Measurements from ENCODE around the gene JAM3. TPM values are rescaled to one million over a fixed set of nuclear protein-coding genes. Genes with fewer than 3 reads are reported as not detected.

Gene JAM3
- total RNA-seq, 2 experiments from 2014 or later, result 8.0 to 9.6 TPM

- ATAC-seq, result no peak
- POLR2A ChIA-PET, result no interaction called here
Observed at GRCh38 chr11:134049303-134049702, 19.6 kb upstream of the JAM3 start.

GRCh38 chr11:134050541-134051383 is 18.1 kb upstream of the JAM3 start:
- POLR2A ChIA-PET, result no interaction called here
- no peaks in the 10 kb centered on the region for H3K36me3 Mint-ChIP-seq (ENCODE audit: low read depth)

More at GRCh38 chr11:134049303-134049702, 19.6 kb upstream of the JAM3 start:
- H3K27me3 Mint-ChIP-seq (ENCODE audit: low read depth), result no peaks in the 10 kb centered on the region
- DNase-seq, result peak; percentile 32
- H3K4me3 Mint-ChIP-seq, result no peak overlapping the region
- CTCF ChIA-PET, result interaction anchor here (0.8 to 1.5 kb wide), 3 partner anchors 21 to 86 kb away, joined by 3 to 9 read pairs (median 4); no protein-coding TSS in a partner anchor
- no peaks in the 10 kb centered on the region for H3K9me3 Mint-ChIP-seq (ENCODE audit: insufficient read depth)
- peaks cover 23% of the 10 kb centered on the region for H3K4me1 Mint-ChIP-seq (ENCODE audit: low read depth)
- H3K27ac Mint-ChIP-seq, result no peak overlapping the region
- H3K36me3 Mint-ChIP-seq (ENCODE audit: low read depth), result no peaks in the 10 kb centered on the region

GRCh38 chr11:134052395-134052987 is 16.4 kb upstream of the JAM3 start:
- Mint-ChIP-seq H3K27ac (peak overlapping the region; percentile 28), H3K36me3 (ENCODE audit: low read depth) (no peaks in the 10 kb centered on the region), H3K9me3 (ENCODE audit: insufficient read depth) (no peaks in the 10 kb centered on the region), H3K4me1 (ENCODE audit: low read depth) (peaks cover 25% of the 10 kb centered on the region), H3K4me3 (no peak overlapping the region), H3K27me3 (ENCODE audit: low read depth) (peaks cover 4% of the 10 kb centered on the region)
- ATAC-seq (no peak), DNase-seq (no peak)
- POLR2A ChIA-PET, result no interaction called here
- CTCF ChIA-PET, result interaction anchor here (2.7 to 4.2 kb wide), 4 partner anchors 10 to 46 kb away, joined by 41 to 62 read pairs (median 47); partner anchors contain the start of gene JAM3

More at GRCh38 chr11:134050541-134051383, 18.1 kb upstream of the JAM3 start:
- H3K27ac Mint-ChIP-seq, result no peak overlapping the region
- H3K27me3 Mint-ChIP-seq (ENCODE audit: low read depth), result no peaks in the 10 kb centered on the region
- no peak overlapping the region for H3K4me3 Mint-ChIP-seq
- peak; percentile 92 for ATAC-seq
- peaks cover 23% of the 10 kb centered on the region for H3K4me1 Mint-ChIP-seq (ENCODE audit: low read depth)
- CTCF ChIA-PET, result interaction anchor here (0.6 to 4.2 kb wide), 48 partner anchors 11 to 220 kb away, joined by 3 to 62 read pairs (median 4); partner anchors contain the start of gene JAM3
- H3K9me3 Mint-ChIP-seq (ENCODE audit: insufficient read depth), result no peaks in the 10 kb centered on the region
- peak; percentile 83 for DNase-seq

- H3K4me3 Mint-ChIP-seq, result no peak overlapping the region
- POLR2A ChIA-PET, result no interaction called here
Observed at GRCh38 chr11:134052988-134053945, 15.6 kb upstream of the JAM3 start.

GRCh38 chr11:134055029-134055428 is 13.8 kb upstream of the JAM3 start:
- DNase-seq (no peak), ATAC-seq (no peak)
- no peak overlapping the region for H3K4me3 Mint-ChIP-seq
- ChIA-PET CTCF (no interaction called here), POLR2A (no interaction called here)
- H3K36me3 Mint-ChIP-seq (ENCODE audit: low read depth), result peaks cover 4% of the 10 kb centered on the region
- no peak overlapping the region for H3K27ac Mint-ChIP-seq
- H3K9me3 Mint-ChIP-seq (ENCODE audit: insufficient read depth), result no peaks in the 10 kb centered on the region
- peaks cover 39% of the 10 kb centered on the region for H3K4me1 Mint-ChIP-seq (ENCODE audit: low read depth)
- peaks cover 16% of the 10 kb centered on the region for H3K27me3 Mint-ChIP-seq (ENCODE audit: low read depth)

More at GRCh38 chr11:134052988-134053945, 15.6 kb upstream of the JAM3 start:
- Mint-ChIP-seq H3K36me3 (ENCODE audit: low read depth) (peaks cover 4% of the 10 kb centered on the region), H3K27me3 (ENCODE audit: low read depth) (peaks cover 9% of the 10 kb centered on the region), H3K9me3 (ENCODE audit: insufficient read depth) (no peaks in the 10 kb centered on the region), H3K4me1 (ENCODE audit: low read depth) (peaks cover 33% of the 10 kb centered on the region), H3K27ac (peak overlapping the region; percentile 11)
- DNase-seq (no peak), ATAC-seq (no peak)
- CTCF ChIA-PET, result interaction anchor here (1.2 to 4.2 kb wide), 2 partner anchors 9 to 86 kb away, joined by 4 to 52 read pairs; no protein-coding TSS in a partner anchor

GRCh38 chr11:134060316-134060715 is 8.6 kb upstream of the JAM3 start:
- DNase-seq (no peak), ATAC-seq (no peak)
- POLR2A ChIA-PET, result no interaction called here
- CTCF ChIA-PET, result interaction anchor here (1.8 to 6.9 kb wide), 2 partner anchors 8 to 38 kb away, joined by 5 to 52 read pairs; no protein-coding TSS in a partner anchor
- Mint-ChIP-seq H3K27me3 (ENCODE audit: low read depth) (peaks cover 34% of the 10 kb centered on the region), H3K4me3 (no peak overlapping the region), H3K36me3 (ENCODE audit: low read depth) (peaks cover 4% of the 10 kb centered on the region), H3K27ac (no peak overlapping the region), H3K9me3 (ENCODE audit: insufficient read depth) (no peaks in the 10 kb centered on the region), H3K4me1 (ENCODE audit: low read depth) (peaks cover 37% of the 10 kb centered on the region)

- no peaks in the 10 kb centered on the region for H3K9me3 Mint-ChIP-seq (ENCODE audit: insufficient read depth)
- H3K27ac Mint-ChIP-seq, result no peak overlapping the region
- H3K4me1 Mint-ChIP-seq (ENCODE audit: low read depth), result peaks cover 30% of the 10 kb centered on the region
- peaks cover 4% of the 10 kb centered on the region for H3K36me3 Mint-ChIP-seq (ENCODE audit: low read depth)
- POLR2A ChIA-PET, result interaction anchor here (0.6 kb wide), 1 partner anchor 23 kb away, joined by 7 read pairs; no protein-coding TSS in a partner anchor
- H3K27me3 Mint-ChIP-seq (ENCODE audit: low read depth), result peaks cover 47% of the 10 kb centered on the region
- CTCF ChIA-PET, result interaction anchor here (1.0 to 6.9 kb wide), 7 partner anchors 9 to 136 kb away, joined by 3 to 52 read pairs (median 4); no protein-coding TSS in a partner anchor
- H3K4me3 Mint-ChIP-seq, result no peak overlapping the region
- DNase-seq (no peak), ATAC-seq (no peak)
Observed at GRCh38 chr11:134062265-134063123, 6.4 kb upstream of the JAM3 start.

GRCh38 chr11:134063124-134063495 is 5.8 kb upstream of the JAM3 start:
- Mint-ChIP-seq H3K27ac (no peak overlapping the region), H3K9me3 (ENCODE audit: insufficient read depth) (no peaks in the 10 kb centered on the region), H3K4me3 (no peak overlapping the region), H3K27me3 (ENCODE audit: low read depth) (peaks cover 45% of the 10 kb centered on the region), H3K4me1 (ENCODE audit: low read depth) (peaks cover 23% of the 10 kb centered on the region), H3K36me3 (ENCODE audit: low read depth) (peaks cover under 1% of the 10 kb centered on the region)
- no peak for DNase-seq
- CTCF ChIA-PET, result interaction anchor here (1.0 to 6.9 kb wide), 3 partner anchors 11 to 135 kb away, joined by 3 to 52 read pairs (median 4); no protein-coding TSS in a partner anchor
- ATAC-seq, result no peak
- POLR2A ChIA-PET, result interaction anchor here (0.6 kb wide), 1 partner anchor 23 kb away, joined by 7 read pairs; no protein-coding TSS in a partner anchor

- H3K36me3 Mint-ChIP-seq (ENCODE audit: low read depth), result no peaks in the 10 kb centered on the region
Observed at GRCh38 chr11:134063991-134064747, 4.7 kb upstream of the JAM3 start.

GRCh38 chr11:134065381-134065780 is 3.5 kb upstream of the JAM3 start:
- no peak overlapping the region for H3K27ac Mint-ChIP-seq
- peaks cover 49% of the 10 kb centered on the region for H3K27me3 Mint-ChIP-seq (ENCODE audit: low read depth)
- no peaks in the 10 kb centered on the region for H3K9me3 Mint-ChIP-seq (ENCODE audit: insufficient read depth)

More at GRCh38 chr11:134063991-134064747, 4.7 kb upstream of the JAM3 start:
- Mint-ChIP-seq H3K27me3 (ENCODE audit: low read depth) (peaks cover 49% of the 10 kb centered on the region), H3K4me1 (ENCODE audit: low read depth) (peaks cover 21% of the 10 kb centered on the region), H3K27ac (no peak overlapping the region), H3K9me3 (ENCODE audit: insufficient read depth) (no peaks in the 10 kb centered on the region), H3K4me3 (no peak overlapping the region)
- ChIA-PET CTCF (interaction anchor here (0.6 to 6.9 kb wide), 2 partner anchors 12 to 145 kb away, joined by 3 to 52 read pairs; no protein-coding TSS in a partner anchor), POLR2A (no interaction called here)
- ATAC-seq (no peak), DNase-seq (no peak)

More at GRCh38 chr11:134065381-134065780, 3.5 kb upstream of the JAM3 start:
- POLR2A ChIA-PET, result no interaction called here
- no peak for DNase-seq
- Mint-ChIP-seq H3K36me3 (ENCODE audit: low read depth) (no peaks in the 10 kb centered on the region), H3K4me3 (no peak overlapping the region), H3K4me1 (ENCODE audit: low read depth) (peaks cover 23% of the 10 kb centered on the region)
- no peak for ATAC-seq
- CTCF ChIA-PET, result interaction anchor here (6.9 kb wide), 1 partner anchor 14 kb away, joined by 52 read pairs; no protein-coding TSS in a partner anchor

Measured in activated CD8-positive, alpha-beta T cell treated with anti-CD3 and anti-CD28 coated beads, Interleukin-2, amount 10 ng/mL, durations not matched to agents 7 days and 5 days (primary cell).